OCI-LY3 (cell line): ENCODE results near the gene DPYSL4.

Experiments
- EZH2phosphoT487 ChIP-seq: fragments of 200-600 bp; shearing (Covaris generic); IDR thresholded peaks from 2 replicates; pipeline ENCODE4 v1.6.1; 2018; ENCODE audit warnings: antibody characterized with exemption, mixed run types, low read depth
- TF ChIP-seq, protein P1 (sequence below): fragments of 200-600, 300-600 bp; sonication (generic); IDR thresholded peaks from 2 replicates; pipeline ENCODE4 v1.5.1; 2014; ENCODE audit warnings: antibody characterized with exemption, low read length, low read depth

DNA sequence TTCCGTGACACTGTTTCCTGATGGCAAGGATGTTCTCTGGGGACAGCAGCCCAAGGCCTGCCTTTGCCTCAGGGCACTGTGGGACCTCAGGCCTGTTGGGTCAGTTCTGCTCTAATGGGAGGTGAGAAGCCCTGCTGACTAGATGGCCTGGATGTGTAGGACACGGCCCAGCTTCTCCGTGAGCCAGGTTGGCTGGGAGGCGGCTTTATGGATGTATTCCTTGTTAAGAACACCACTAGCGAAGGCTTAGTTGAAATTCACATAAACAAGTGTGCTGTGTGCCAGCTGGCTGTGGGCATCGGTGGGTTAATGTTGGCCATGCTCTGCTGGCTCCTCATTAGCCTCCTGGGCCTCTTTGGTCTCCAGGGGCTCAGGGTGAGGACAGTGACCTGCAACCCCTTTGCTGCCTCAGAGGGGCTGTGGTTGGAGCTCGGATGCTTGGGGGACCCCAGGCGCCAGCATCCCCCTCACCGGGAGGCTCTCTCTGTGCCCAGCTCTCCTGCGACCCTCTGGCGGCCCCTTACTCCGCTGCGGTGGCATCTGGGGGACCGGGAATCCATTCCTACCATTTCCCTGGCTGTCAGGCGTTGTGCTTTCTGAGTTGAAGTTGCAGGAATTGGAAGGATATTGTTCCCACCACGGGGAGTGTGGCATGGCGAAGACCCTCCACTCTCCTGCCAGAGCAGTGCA is 22.8 kb upstream of the DPYSL4 start:
- TF ChIP-seq, protein P1, sequence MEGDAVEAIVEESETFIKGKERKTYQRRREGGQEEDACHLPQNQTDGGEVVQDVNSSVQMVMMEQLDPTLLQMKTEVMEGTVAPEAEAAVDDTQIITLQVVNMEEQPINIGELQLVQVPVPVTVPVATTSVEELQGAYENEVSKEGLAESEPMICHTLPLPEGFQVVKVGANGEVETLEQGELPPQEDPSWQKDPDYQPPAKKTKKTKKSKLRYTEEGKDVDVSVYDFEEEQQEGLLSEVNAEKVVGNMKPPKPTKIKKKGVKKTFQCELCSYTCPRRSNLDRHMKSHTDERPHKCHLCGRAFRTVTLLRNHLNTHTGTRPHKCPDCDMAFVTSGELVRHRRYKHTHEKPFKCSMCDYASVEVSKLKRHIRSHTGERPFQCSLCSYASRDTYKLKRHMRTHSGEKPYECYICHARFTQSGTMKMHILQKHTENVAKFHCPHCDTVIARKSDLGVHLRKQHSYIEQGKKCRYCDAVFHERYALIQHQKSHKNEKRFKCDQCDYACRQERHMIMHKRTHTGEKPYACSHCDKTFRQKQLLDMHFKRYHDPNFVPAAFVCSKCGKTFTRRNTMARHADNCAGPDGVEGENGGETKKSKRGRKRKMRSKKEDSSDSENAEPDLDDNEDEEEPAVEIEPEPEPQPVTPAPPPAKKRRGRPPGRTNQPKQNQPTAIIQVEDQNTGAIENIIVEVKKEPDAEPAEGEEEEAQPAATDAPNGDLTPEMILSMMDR: no peak
- no peak for TF ChIP-seq EZH2phosphoT487
